ENCODE results near the gene WDR7.

WDR7 gene

DNA sequence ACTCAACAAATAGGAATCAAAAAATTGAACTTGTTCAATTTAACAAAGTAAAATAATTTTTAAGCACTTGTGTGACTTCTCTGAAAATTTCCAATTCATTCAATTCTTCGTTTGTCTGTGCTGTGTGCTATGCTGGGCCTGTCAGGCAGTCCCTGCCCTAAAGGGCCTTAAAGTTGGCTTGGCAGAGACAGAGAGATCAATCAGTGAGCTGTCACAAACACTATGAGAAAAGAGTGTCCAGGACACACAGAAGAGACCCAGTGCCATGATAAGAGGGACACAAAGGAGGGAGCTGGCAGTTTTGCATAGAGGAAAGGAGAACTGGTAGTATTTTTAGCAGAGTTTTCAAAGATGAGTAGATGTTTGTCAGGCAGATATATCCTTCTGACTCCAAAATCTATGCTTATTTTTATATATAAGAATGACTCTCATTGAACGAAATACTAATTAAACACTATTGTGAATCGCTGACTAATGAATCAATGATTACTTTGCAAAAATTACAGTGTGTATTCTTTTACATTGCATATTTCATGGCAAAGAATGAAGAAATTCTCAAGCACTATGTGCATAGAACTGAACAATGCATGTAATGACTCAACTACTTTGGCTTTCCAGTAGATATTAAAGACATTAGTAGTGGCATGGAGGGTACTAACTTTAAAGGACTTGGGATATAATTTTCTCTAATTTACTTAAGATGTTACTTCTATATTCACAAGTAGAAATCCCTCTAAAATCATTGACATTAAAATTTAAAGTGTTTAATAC, 302.5 kb downstream of the WDR7 start:
- no peak for DNase-seq

DNA sequence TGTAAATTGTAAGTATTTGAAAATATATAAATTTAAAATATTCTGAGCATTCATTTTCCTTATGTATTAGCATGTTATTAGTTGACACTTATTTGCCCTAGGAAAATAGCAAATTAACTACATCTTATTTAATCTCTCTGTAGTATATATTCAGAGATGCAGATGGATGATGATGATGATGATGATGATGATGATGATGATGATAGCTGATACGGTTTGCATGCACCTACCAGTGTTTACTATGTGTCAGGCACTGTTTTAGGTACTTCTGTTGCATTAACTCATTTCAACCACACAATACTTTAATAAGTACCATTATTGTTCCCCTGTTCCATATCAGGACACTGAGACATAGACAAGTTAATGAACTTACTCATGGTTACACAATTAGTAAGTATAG, 304.3 kb downstream of the WDR7 start:
- no peak for DNase-seq

GRCh38 chr18:56959120-56959519, 308.0 kb downstream of the WDR7 start:
- DNase-seq: no peak

GRCh38 chr18:56962322-56962721, 311.2 kb downstream of the WDR7 start:
- DNase-seq: no peak

GRCh38 chr18:56967035-56967434, 315.9 kb downstream of the WDR7 start:
- DNase-seq: no peak

- DNase-seq: no peak
Observed at GRCh38 chr18:56973487-56973886, 322.3 kb downstream of the WDR7 start.

GRCh38 chr18:56974141-56974540, 323.0 kb downstream of the WDR7 start:
- no peak for DNase-seq

GRCh38 chr18:56975276-56975675, 324.1 kb downstream of the WDR7 start:
- DNase-seq: no peak

- DNase-seq: no peak
Observed at GRCh38 chr18:56977309-56977708, 326.1 kb downstream of the WDR7 start.

DNA sequence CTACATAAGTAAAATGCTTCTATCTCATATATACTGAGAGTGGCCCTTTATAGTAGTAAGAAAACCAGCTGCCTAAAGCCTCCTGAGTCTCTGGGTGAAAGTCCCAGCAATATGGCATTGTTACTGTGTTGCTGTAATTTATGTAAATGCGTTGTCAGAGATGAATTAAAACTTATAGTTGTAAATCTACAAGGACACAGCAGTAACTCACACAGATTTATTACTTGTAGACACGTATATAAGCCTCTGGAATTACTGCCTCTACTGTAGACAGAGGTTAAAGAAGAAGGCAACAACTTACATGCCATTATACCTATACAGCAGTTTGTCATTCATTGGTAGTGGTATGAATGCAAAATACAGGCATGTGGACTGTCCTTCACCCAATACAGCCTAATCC, 326.6 kb downstream of the WDR7 start:
- no peak for DNase-seq

DNA sequence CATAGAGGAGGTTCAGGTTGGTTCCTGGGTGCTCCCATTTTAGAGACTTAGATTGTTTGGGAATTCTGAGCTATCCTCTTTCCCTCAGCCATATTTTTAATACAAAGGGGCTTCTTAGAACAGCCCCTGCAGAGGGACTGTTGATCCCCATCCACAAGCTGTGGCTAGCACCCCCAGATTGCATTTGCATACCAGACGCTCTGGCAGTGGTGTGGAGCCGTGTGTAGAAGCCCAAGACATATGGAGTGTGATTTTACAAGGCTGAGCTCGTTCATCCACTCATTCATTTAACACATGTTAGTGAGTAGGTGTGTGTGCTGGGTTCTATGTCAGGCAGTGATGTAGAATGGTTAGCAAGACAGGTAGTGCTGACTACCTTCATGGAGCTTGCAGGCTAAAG, 329.0 kb downstream of the WDR7 start:
- DNase-seq: no peak

- no peak for DNase-seq
Observed at GRCh38 chr18:56982766-56983165, 331.6 kb downstream of the WDR7 start.

DNA sequence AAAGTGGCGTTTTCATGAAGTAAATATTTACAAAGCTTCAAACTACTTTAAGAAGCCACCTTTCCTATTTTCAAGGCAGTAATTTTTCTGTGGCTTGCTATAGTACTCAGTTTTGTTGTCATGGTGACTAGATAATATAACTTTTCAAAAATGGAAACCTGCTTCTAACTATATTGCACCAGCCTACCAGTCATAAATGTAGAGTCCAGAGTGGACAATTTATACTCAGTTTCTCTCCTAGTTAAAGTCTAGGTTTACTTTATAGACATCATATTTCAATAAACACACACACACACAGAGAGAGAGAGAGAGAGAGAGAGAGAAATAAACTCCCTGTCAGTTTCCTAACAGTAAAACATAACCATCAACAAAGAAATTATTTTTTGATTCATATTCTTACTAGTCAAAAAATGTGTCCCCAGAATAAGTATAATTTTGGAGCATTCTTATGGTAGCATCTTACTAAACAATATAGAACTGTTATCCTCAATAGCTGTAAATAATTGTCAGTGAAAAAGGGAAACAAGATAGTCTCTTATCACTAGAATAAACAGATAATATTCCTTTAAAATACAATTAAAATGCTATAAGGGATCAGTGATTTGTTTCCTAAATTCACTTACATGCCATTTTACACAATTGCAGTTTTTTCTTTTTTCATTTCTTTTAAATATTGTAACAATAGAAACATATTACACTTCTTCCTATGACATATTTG, 332.3 kb downstream of the WDR7 start:
- no peak for DNase-seq

GRCh38 chr18:56984731-56985130, 333.6 kb downstream of the WDR7 start:
- no peak for DNase-seq

DNA sequence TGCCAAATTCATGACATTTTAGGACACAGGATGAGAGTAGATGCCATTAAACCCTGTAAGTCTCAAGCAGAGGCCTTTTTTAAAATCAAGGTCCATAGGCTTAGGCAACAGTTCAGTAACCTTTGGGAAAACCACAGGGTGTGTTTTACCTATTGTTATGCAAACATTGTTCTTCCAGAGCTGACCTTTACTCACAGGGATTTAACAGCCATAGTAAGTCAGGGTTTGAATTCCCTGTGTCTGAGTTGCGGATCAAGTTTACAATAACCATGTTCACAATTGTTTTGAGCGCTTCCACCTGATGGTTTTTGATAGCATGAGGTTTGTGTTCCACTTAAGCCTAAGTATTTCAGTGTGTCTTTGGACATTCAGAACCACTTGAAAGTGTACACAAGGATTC, 335.7 kb downstream of the WDR7 start:
- no peak for DNase-seq

DNA sequence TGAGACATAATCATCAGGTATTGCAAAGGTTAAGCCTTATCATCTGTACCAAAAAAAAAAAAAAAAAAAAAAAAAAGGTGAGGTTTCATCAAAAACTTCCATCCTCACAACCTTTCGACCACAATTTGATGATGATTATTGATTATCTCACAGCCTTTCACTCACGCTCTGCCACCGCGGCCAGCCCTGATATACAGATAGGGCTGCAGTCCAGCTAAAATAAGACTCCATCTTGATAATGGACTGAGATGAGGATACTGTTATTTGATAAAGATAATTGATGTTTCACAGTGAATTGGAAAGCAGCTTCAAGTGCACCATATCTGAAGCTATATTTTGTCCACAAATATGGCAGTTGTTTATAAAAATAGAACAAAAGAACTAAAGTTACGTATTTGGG, 336.1 kb downstream of the WDR7 start:
- DNase-seq: no peak

- DNase-seq: no peak
Observed at GRCh38 chr18:56988022-56988421, 336.9 kb downstream of the WDR7 start.

DNA sequence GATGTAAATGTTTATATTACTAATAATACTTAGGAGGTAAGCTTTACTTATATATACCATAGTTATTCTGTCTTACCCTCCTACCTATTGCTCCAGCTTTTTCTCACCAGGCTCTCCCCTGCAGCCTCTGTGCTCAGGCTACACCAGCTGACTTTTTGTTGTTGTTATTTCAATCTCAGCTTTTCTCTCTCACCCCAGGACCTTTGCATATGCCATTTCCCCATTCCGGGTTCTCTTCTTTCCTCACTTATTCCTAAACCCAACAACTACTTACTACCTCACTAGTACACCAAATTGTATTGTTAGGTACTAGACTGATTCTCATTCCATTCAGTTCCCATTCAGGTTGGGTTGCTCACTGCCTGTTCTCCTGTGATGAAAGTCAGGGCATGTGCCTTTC, 339.5 kb downstream of the WDR7 start:
- DNase-seq: no peak

DNA sequence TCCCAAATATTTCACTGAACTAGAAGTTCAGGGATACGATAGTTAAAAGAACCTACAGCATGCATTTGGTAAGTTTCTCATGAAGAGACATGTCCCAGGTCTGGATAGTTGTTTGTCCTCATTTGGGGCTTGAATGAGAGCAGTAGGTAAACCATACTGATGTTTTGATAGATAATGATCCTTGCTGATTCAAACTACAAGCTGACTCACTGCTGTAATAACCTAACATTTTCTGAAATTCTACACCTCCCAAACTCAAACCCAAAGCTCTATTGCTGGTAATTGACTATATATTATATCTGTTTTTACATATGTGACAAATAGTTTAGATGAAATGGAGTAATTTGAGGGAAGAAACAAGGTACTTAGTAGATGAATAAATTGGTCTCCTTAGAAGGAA, 341.6 kb downstream of the WDR7 start:
- DNase-seq: no peak

DNA sequence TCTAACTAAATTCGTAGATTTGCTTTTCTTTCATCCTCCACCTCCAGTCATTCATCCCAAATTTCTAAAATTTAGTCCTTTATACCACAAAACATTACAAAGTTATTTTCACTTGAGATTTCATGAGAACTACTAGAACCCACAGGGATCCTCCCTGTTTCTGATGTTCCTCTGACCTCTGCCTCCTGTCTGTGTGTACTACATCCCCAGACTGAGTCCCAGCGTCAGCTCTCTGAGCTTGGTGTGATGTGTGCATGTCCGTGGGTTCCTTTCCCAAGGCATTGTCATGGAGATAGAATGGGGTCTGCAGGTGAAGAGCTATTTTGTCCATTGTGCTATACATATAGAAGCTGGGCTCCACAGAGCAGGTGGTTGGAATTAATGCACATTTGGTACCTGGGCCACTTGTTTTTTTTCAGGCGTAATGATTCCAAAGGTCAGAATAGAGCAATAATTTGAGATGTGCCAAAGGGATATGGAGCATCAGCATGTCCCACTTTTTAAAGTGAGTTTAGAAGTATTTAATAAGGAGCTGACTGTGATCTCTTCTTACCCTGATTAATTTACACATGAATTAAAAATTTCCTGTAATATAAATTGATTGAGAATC, 344.5 kb downstream of the WDR7 start:
- no peak for DNase-seq

- DNase-seq: no peak
Observed at GRCh38 chr18:56997200-56997599, 346.0 kb downstream of the WDR7 start.

GRCh38 chr18:56999823-57000222, 348.7 kb downstream of the WDR7 start:
- DNase-seq: no peak

GRCh38 chr18:57002627-57003026, 351.5 kb downstream of the WDR7 start:
- DNase-seq: no peak

DNA sequence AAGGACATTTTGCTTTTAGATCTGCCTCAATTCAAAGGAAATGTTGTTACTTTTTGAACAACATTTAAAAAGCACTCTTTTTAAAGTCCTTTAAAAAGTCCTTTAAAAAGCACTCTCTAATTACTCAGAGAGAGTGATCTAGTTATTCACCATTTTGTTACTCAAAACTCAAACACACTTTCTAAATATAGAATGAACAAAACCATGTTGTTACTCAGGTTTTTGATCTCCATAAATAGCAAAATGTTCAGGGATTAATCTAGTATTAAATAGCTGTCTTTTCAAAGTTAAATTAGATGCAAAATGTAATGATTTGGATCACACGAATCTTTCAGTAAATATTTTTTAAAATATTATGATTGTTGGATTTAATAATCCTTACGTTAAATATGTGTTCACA, 352.2 kb downstream of the WDR7 start:
- no peak for DNase-seq

Data from femur (tissue), 1 donor.